Omental fat pad (tissue), 4 donors: ENCODE data around the gene SIGLEC14. TPM values are rescaled to one million over a fixed set of nuclear protein-coding genes. Genes with fewer than 3 reads are reported as not detected.
A peak's percentile ranks its signal among the peaks of the same experiment; 100 is the strongest.

Experiments
- ATAC-seq: fragments of 150-250 bp; one replicate; pipeline ENCODE4 v1.9.1; 2016; ENCODE audit warnings: mild to moderate bottlenecking, moderate library complexity; ENCODE audit not compliant: low FRiP score
- DNase-seq: peaks from one replicate; pipeline ENCODE4 v3.0.0-alpha.2; 2019; ENCODE audit warnings: low spot score
- CTCF ChIP-seq, 3 donors: fragments of 450-650 bp; IDR thresholded peaks; one replicate each; pipeline ENCODE4 v1.5.1; 2016 to 2017; ENCODE audit warnings: antibody characterized with exemption in 3 of 3, mild to moderate bottlenecking in 3 of 3, moderate library complexity in 2 of 3
- total RNA-seq, 4 donors: library from RNA; depleted of rRNA; stranded (reverse); fragments of >200 nt; gene quantifications; one replicate each; pipeline ENCODE4 v1.1.0, GENCODE V29; 2016

SIGLEC14 gene
- total RNA-seq, 4 donors from 2014 or later = 1.9 to 12.6 (median 12.2) TPM; not detected in 1

DNA sequence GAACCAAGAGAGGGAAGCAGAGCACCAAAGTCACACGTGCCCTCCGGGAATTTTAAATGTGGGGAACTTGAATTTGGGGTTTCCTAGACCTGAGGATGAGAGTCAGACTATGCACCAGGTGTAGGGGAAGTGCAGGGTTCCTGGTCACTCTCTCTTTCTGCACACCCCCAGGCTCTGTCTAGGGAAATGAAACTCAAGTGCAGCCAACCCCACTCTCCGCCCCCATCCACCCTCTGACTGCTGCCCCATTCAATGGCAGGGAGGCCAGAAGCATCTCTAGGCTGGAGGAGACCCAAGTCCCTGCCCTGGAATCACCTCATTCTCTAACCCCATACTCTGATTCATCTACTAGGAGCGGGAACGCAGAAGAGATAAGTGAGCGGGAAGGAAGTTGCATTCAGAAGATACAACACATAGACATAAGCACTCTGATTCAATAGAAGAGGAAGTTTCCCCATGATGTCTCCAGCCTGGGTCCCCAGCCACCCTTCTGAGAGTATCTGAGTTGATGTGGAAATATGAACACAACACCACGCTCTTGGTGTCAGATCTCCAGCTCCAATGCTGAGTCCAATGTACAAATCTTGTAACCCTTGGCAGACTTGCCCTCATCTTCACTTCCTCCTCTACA is 4.7 kb upstream of the SIGLEC14 start:
- no peak for TF ChIP-seq CTCF (IDR thresholded peaks at IDR 0.05)
- ATAC-seq (peak; percentile 31), DNase-seq (no peak)

DNA sequence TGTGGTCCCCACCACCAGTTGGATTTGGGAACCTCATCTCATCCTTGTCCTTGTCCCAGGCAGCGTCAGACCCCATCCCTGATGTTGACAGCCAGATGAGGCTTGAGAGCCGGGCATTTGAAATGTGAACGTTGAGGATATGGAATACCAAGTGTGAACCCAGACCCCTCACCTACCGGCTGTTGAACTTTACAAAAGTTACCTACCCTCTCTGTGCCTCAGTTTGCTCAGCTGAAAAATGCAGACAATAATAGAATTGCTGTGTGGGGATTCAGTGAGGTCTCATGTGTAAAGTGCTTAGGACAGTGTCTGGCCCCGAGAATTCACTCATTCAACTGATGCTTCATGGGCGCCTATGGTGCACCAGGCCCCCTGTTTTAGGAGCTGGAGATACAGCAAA is 693 bp upstream of the SIGLEC14 start:
- DNase-seq = no peak
- ATAC-seq = no peak
- TF ChIP-seq CTCF (IDR thresholded peaks at IDR 0.05) = no peak

DNA sequence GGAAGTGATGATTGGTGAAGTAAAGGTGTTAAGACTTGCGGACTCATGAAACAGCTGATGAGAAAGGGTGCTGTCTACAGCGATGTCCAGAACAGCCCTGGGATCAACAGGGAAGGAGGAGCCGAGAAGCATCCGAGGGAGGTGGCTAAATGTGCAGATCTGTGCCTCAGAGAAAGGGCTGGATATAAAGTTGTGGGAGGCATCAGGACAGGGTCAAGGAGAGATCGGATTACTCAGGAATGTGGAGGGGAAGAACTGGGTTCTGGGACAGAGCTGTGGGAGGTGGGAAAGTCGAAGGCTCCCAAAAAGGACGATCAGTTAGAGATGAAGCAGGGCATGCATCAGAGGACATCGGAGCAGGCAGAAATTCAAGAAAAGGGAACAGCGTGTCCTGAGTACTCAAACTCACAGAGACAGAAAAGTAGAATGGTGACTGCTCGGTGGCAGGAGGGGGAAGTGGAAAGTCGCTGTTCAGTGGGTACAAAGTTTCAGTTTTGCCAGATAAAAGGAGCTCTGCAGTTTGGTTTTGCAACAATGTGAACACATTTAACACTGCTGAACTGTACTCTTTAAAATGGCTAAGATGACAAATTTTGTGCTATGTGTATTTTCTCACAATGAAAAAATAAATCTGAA is 1.9 kb downstream of the SIGLEC14 start:
- no peak for TF ChIP-seq CTCF (IDR thresholded peaks at IDR 0.05)
- DNase-seq (no peak), ATAC-seq (no peak)

- no peak for TF ChIP-seq CTCF (IDR thresholded peaks at IDR 0.05)
- no peak for ATAC-seq
- no peak for DNase-seq
These were observed 5.0 kb downstream of the SIGLEC14 start for GRCh38 chr19:51641648-51642047.

DNA sequence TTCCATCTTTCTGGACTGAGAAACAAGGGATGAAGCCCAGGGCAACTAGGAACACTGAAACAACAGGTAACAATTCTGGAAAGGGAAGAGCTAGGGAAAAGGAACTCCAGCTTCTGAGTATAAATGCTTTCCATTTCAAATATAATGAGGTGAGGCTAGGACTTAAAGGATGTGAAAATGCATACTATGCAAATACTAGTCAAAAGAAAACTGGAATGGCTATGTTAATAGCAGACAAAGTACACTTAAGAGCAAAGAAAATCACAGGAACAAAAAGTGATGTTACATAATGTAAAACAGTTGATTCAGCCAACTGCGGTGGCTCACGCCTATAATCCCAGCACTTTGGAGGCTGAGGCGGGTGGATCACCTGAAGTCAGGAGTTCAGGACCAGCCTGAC is 6.2 kb downstream of the SIGLEC14 start:
- DNase-seq (no peak), ATAC-seq (no peak)

DNA sequence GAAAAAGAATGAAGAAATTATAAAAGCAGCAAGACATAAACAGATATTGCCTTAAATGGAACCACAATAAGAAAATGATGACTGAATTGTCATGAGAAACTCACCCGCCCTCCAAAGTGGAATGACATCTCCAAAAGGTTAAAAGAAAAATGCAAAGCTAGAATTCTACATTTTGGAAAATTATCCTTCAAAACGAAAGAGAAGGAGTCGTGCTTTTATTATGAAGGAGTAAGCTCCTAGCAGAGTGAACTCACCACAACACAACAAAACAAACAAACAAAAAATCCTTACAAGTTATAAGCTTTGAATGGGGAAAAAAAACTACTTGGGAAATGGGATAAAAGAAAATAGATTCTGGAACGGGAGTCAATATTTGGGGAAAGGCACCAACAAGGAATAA is 6.7 kb downstream of the SIGLEC14 start:
- no peak for ATAC-seq
- no peak for DNase-seq
- no peak for TF ChIP-seq CTCF (IDR thresholded peaks at IDR 0.05)

More for the DNA sequence above, 6.2 kb downstream of the SIGLEC14 start:
- TF ChIP-seq CTCF (IDR thresholded peaks at IDR 0.05) = no peak
